AG20443 (cell line): Measurements from ENCODE around the gene OLR1.
"Not testable (repeated sequence)": the region's sequence is repeated elsewhere in the genome, so short reads cannot be mapped to it uniquely, and the experiment has no call there.

Experiments
- DNase-seq: peaks from one replicate; pipeline ENCODE4 v3.0.0; 2012; ENCODE audit warnings: low spot score, mixed read lengths

OLR1 gene

DNA sequence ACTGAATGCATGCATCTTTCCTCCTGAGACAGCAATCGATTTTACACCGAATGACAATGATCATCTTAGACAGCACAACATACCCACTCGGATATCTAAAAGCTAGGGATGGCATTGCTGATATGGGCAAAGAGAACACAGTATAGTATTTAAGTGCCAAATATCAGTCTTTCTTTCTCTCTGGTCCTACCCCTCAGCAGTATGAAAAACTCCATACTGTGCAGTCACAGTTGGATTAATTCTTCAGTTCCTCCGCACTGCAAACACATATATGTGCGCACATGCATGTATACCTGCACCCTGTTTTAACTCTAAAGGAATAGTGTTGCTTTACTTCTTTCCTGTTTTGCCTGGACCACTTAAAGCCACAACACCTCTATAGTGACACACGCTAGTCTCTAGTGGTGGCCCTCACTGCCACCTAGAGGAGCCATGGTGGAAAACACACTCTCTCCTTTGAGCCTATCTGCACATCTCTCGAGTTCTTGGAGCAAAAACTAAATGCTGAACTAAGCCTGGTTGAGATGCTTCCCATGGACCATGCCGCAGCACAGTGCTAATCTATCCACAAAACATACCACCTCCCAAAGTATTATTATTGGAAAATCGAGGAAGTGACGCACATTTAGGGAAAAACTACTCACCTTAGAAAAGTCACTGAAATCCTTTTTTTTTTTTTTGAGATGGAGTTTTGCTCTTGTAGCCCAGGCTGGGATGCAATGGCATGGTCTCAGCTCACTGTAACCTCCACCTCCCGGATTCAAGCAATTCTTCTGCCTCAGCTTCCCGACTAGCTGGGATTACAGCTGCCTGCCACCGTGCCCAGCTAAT lies 18.8 kb upstream of the OLR1 start:
- peak; percentile 80 for DNase-seq

DNA sequence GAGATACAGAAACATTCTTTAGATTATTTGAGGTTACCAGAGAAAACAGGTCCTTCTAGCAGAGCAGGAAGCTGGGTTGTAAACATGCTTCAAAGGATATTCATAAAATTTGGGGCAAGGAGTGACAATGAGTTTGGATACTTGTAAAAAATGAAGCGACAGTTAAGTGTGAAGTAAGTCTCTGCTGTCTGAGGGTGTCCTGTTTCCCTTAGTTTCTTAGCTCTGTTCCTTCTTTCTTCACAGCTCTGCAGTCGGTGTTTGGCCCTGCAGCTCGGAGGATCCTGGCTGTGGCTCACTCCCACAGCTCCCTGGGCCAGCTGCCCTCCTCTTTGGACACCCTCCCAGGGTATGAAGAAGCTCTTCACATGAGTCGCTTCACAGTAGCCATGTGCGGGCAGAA lies 17.7 kb upstream of the OLR1 start:
- peak; percentile 67 for DNase-seq

DNA sequence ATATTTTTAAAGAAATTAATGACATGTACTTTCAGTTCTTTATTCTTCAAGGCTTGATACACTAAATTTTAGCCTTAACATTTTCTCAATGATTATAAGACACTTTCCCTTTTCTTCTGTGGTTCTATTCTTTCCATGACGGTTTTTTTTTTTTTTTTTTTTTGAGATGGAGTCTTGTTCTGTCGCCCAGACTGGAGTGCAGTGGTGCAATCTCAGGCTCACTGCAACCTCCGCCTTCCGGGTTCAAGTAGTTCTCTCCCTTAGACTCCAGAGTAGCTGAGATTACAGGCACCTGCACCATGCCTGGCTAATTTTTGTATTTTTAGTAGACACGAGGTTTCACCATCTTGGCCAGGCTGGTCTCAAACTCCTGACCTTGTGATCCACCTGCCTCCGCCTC lies 15.0 kb upstream of the OLR1 start:
- DNase-seq: not testable (repeated sequence)

DNA sequence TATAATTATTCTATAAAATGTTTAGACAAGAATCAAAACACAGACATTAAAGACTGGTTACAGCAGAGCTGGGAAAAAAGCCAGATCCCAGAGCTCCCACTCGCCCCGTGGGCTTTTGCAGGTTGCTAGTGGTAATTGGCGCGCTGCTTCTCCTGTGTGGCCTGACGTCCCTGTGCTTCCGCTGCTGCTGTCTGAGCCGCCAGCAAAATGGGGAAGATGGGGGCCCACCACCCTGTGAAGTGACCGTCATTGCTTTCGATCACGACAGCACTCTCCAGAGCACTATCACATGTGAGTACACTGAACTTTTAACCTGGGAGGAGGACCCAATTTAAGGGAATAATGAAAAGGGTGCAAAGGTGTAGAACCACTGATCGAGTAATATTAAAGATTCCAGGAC lies 14.4 kb upstream of the OLR1 start:
- DNase-seq: no peak

DNA sequence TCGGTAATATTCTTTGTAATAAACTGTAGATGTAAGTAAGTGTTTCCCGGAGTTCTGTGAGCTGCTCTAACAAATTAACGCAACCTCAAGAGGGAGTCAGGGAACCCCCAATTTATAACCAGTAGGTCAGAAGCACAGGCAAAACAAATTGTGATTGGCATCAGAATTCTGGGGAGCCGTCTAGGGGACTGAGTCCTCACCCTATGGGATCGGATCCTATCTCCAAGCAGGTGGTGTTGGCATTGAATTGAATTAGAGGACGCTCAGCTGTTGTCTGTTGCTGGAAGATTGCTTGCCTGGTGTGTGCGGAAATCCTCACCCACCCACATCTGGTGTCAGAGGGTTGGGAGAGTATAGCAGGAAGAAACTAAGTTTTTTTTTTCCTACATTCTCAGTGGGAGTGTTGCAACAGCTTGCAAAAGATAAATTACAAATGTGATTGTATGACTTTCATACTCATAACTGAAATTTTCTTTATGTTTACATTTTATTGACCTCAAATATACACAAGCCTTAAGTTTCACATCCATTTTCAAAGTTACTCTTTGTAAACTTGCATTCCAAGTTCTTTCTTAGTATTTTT lies 12.4 kb upstream of the OLR1 start:
- peak; percentile 57 for DNase-seq

DNA sequence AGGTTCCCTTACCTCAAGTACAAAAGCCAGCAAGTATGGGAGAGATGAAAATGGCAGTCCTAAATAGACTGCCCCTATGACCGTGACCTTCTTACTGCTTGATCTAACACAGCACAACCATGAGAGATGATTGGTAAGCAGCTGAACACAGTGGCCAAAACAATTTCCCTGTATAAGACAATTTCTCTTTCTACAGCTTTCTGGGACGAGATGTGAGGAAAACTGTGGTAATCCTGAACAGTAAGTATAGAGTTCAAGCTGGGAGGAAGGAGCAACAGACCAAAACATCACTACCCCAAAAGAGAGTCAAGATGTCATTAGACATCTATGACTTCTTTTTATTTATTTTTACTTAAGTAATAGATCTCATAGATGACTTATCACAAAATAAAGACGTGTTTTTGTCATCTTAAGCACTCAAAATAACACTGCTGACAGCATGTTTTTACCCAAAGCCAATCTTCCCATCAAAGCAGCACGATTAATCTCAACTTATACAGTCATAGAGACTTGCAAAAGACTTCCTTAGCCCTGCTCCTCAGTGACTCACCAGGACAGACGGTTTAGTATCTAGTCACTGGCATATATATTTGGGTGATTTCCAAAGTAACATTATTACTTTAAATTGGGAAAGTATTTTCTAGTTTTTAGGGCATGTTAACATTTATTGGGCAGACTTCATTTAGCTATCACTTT lies 10.6 kb upstream of the OLR1 start:
- peak; percentile 69 for DNase-seq

DNA sequence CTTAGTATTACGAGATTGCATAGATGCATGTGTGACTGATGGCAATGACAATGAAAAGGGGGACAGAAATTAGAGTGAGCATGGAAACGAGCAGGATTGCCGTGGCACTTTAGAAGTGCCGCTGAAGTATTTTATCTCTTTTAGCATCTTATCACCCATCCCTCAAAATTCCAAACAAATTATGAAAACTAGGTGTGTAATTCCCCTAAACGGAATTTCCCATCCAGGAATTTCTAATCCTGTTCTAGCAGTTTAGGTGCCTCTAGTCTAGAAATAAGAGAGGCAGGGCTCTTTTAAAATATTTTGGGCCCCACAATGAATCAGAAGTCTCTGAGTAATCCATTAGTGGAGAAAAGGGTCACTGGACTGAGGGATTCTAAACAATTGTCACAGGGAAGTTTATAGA lies 7.8 kb upstream of the OLR1 start:
- DNase-seq: peak; percentile 30

DNA sequence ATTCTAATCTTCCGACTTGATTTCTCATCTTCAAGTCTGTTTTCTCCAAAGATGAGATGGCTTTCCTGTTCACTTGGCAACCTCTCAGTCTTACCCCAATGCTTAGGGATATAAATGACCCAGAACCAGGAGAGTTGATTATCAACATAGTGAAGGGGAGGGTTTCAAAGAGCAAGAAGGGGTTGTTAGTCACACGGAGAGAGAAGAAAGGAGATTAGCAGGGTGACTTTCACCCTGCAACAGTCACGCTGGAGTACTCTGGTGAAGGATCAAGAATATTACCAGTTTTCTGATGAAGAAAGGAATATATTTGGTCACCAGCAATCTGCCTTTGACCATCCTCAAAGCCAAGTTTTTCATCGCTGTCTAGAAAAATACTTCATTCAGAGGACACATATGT lies 6.9 kb upstream of the OLR1 start, which contains the start of gene TMEM52B:
TSS of gene TMEM52B (plus strand) at position 212 of the 400 bp plus-strand sequence. CDS start 543 bp downstream, outside the sequence.
- DNase-seq: no peak

DNA sequence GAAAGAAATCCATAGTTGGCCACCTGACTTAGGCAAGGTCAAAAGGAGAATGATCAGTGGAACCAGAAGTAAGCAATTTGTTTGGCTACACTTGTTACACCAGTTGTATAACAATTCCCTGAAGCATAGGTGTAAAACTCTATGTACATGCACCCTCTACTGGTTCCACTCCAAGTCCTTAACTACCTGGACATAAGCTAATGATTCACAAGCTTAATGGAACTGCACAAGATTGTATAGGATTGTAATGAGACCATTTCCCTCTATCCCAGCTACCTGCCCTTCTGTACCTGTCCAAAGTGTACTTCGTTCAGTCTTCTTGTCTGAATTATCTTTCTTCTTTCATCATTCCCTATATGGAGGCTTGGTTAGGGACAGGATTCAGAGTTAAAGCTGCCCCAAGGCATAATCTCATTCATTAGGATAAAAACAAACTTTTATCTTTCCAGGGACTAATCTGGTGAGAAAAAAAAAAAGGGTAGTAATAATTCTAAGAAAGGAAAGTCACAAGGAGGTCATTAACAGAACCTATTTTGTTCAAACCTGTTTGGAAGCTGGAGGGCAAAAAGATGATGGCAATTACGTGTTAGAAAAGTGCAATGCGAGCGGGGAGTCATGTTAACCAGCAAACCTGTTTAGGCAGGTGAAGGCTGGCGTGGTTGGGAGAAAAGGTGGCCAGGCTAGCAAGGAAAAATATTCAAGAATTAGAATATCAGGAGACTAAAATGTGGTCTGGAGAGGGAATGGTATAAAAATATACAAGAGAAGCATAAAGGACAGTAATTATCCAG lies 4.1 kb upstream of the OLR1 start:
- DNase-seq: no peak

DNA sequence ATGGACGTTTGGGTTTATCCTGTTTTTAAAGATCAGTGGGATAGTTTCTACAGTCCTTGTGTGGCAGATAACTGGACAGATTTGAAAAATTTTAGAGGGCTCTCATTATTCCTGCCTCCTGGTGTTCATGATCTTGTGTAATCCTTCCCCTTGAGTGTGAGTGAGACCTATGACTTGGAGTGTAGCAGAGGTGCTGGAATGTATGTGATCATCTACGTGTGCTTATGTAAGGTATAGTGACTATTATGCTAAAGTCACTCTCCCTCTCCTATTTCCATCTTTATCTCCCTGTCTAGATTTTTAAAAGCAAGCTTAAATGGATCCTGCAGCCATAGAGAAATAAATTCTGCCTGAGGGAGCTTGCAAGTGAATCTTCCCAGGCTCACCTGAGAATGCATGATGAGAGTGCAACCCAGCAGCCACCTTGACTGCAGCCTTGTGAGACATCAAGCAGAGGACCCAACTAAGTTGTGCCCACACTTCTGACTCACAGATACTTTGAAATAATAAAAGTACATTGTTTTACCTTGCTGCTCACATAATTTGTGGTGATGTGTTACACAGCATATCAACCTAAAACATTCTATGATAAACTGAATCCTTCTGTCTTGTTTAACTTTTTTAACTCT lies 3.2 kb upstream of the OLR1 start:
- no peak for DNase-seq

DNA sequence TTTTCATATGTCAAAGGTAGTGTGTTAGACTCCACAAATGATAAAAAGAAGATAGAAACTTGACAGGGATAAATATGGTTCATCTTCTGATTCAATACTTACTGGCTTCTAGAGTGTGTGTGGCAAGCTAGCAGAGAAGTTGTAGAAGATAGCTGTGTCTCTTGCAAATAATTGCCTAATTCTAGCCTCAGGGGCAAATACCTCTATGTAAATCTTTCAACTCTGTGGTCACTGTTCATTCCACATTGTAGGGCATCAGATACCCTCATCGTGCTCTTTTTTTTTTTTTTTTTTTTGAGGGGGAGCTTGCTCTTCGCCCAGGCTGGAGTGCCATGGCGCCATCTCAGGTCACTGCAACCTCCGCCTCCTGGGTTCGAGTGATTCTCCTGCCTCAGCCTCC lies 1.7 kb downstream of the OLR1 start:
- DNase-seq: no peak

DNA sequence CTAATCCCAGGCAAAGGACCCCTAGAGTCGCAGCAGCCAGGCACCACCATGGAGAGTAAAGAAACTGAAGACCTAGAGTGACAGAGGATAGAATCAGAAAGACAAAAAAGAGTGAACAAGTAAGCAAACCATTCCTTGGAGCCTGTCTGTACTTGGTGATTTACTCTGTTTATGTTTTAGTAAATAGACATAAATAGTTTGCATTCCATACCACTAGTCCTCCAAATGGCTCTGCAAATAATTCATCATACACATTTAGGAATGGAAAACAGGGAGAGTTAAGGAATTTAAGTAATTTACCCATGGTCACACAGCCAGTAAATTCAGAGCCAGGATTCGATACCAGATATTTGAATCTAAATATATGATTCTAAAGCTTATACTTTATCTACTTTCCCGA lies 2.8 kb downstream of the OLR1 start:
- no peak for DNase-seq

DNA sequence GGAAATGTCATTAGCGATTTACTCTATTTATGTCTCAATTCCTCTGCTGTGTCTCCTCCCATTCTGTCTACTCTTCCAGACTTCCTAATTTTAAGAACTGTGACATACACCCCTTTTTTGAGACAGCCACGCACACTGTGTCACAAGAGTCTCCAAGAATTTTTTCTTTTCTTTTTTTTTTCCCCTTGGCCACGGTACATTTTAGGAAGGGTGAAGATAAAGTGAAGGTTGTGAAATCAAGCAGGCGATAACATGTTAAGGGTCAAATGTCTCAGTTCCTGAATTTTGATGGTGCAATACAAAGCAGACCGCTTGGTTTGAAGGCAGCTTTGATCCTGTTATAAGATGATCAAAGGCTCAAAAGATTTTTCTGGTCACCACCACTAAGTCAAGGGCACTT lies 4.3 kb downstream of the OLR1 start:
- no peak for DNase-seq

DNA sequence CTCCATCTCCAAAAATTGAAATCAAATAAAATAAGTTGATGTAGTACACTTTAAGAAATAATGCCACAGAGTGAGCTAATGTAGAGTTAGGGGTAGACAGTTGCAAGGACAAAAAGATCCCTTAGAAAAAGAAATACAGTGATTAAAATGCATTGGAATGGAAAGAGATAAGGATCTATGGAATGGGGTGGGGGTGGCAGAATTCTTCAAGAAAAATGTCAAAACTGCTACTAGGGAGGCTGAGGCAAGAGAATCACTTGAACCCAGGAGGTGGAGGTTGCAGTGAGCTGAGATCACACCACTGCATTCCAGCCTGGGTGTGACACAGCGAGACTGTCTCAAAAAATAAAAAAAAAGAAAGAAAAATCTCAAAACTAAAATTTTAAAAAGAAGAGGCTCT lies 6.5 kb downstream of the OLR1 start:
- no peak for DNase-seq

DNA sequence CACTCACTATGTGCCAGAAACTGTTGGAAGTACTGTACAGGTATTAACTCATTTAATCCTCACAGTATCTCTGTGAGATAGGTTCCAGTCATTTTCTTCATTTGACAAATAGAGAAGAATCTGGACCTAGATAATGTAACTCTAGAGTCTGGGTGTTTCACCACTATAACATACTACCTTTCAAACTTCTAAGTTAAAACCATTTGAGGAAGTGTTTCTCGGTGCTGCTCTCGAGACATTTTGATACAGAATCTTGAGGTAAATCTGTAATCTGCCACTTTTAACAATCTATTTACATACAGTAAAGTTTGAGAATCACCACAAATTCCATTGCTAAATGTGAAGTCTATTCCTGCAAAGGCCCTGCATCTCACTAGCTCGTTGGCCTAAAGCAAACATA lies 8.8 kb downstream of the OLR1 start:
- DNase-seq: no peak

DNA sequence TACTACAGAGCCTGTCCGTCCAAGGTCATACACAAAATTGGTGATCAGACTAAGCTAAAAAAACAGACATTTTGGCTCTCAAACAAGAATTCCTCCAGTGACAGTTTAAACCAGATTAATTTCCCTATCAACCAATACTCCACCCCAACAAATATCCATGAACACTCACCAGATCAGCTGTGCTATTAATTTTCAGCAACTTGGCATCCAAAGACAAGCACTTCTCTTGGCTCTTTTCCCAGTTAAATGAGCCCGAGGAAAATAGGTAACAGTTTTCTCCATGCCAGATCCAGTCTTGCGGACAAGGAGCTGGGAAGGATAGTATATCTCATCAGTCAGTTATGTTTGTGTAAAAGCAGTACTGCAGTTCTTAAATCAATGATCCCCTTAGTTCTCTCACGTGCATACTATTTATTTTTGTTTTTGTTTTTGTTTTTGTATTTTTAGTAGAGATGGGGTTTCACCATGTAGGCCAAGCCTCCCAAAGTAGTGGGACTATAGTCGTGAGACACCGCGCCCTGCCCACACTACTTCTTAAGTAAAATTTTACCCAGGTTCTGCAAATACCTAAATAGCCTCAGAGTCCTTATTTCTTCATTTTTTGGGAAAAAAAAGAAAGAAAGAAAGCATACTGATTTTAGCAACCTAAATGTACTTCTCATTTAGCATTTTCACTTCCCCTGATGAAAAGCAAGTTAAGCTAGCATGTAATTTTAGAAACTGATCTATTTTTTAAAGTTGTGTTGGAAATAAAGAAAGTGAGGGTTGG lies 11.1 kb downstream of the OLR1 start:
- DNase-seq: no peak

DNA sequence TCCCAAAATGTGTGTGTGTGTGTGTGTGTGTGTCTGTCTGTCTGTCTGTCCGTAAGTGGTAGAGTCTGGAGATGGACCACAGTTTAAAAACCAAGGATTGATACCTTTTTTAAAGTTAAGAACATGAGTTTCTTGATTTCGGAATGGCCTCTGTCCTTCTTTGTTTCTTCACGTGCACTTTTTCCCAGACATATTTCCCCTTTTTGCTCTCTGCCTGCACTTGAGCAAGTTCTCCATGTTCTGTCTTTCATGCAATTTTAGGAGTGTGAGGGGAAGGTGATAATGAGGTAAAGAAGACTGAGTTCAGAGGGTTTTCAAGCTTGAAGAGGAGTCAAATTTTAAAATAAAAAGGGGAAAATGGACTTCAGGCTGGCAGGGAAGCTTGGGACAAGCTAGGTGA lies 12.7 kb downstream of the OLR1 start:
- no peak for DNase-seq

DNA sequence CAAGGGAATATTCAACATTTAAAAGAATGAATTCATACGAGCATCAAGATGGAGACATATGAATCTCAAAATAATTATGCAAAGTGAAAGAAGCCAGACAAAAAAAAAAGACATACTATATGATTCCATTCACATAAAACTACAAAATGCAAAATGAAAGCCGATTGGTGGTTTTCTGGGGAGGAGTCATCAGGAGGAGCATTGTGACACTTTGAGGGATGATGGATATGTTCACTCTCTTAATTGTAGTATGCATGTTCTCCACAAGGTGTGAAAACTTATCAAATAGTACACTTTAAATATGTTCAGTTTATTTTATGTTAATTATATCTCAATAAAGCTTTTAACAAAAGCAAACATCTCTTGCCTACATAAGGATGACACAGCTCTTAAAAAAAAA lies 13.5 kb downstream of the OLR1 start:
- no peak for DNase-seq

DNA sequence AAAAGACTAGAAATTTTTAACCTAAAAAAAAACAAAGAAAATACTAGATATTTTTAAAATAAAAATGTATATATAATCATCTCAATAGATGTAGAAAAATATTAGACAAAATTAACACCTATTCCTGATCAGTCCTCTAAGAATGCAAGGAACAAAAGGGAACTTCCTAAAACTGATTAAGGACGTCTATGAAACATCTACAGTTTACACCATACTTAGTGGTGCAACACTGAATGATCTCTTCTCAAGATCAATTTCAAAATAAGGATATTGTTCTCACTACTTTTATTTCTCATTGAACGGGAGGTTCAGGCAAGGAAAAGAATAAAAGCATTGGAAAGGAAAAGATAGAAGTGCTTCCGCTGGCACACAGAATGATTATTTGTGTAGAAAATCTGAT lies 16.0 kb downstream of the OLR1 start:
- DNase-seq: no peak

DNA sequence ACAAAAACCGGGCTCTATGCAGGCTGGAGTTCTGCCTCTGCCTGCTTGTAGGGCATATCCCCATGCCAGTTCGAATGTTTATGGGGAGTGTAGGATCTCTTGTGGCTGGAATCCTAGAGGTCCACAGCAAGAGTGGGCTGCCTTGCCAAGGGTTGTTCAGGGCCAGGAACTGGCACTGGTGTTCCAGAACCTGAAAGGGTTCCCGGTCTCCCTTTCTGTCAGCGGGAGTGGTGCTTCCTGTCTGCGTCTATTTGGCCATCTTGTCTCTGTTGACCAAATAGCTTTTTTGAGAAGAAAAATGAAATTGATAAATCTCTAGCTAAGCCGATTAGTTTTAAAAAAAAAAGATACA lies 17.8 kb downstream of the OLR1 start:
- no peak for DNase-seq
